ENCODE measurements around the gene NRXN2.

Gene NRXN2

GRCh38 chr11:64696045-64696444, 27.0 kb downstream of the NRXN2 start:
- no peak for DNase-seq

- no peak for DNase-seq
Observed at GRCh38 chr11:64695548-64695947, 27.4 kb downstream of the NRXN2 start.

GRCh38 chr11:64694821-64695365, 28.1 kb downstream of the NRXN2 start:
- no peak for DNase-seq

- DNase-seq = no peak
Observed at GRCh38 chr11:64694026-64694755, 28.8 kb downstream of the NRXN2 start.

GRCh38 chr11:64692764-64693331, 30.1 kb downstream of the NRXN2 start:
- no peak for DNase-seq

- no peak for DNase-seq
Observed at GRCh38 chr11:64691543-64691942, 31.5 kb downstream of the NRXN2 start.

GRCh38 chr11:64690235-64690634, 32.8 kb downstream of the NRXN2 start:
- DNase-seq = no peak

GRCh38 chr11:64688534-64688982, 34.4 kb downstream of the NRXN2 start:
- DNase-seq = peak; percentile 91

GRCh38 chr11:64687643-64688533, 35.1 kb downstream of the NRXN2 start:
- no peak for DNase-seq

- DNase-seq = no peak
Observed at GRCh38 chr11:64687204-64687603, 35.8 kb downstream of the NRXN2 start.

- no peak for DNase-seq
Observed at GRCh38 chr11:64686466-64687170, 36.4 kb downstream of the NRXN2 start.

- no peak for DNase-seq
Observed at GRCh38 chr11:64685536-64685935, 37.5 kb downstream of the NRXN2 start.

- DNase-seq = no peak
Observed at GRCh38 chr11:64684357-64684756, 38.6 kb downstream of the NRXN2 start.

- no peak for DNase-seq
Observed at GRCh38 chr11:64681171-64681570, 41.8 kb downstream of the NRXN2 start.

- no peak for DNase-seq
Observed at GRCh38 chr11:64679846-64680245, 43.2 kb downstream of the NRXN2 start.

GRCh38 chr11:64677441-64678023, 45.5 kb downstream of the NRXN2 start:
- DNase-seq = no peak

- no peak for DNase-seq
Observed at GRCh38 chr11:64676261-64676615, 46.8 kb downstream of the NRXN2 start.

GRCh38 chr11:64675450-64676260, 47.3 kb downstream of the NRXN2 start:
- DNase-seq = no peak

- DNase-seq = no peak
Observed at GRCh38 chr11:64674774-64675173, 48.2 kb downstream of the NRXN2 start.

- DNase-seq = no peak
Observed at GRCh38 chr11:64673279-64673678, 49.7 kb downstream of the NRXN2 start.

GRCh38 chr11:64672875-64673274, 50.1 kb downstream of the NRXN2 start:
- no peak for DNase-seq

Measured in effector CD8-positive, alpha-beta T cell (primary cell).